Measurements from ENCODE around the gene DMKN.

DMKN gene

GRCh38 chr19:35546532-35546931 lies 33.1 kb upstream of the DMKN start:
- no peak for DNase-seq

DNA sequence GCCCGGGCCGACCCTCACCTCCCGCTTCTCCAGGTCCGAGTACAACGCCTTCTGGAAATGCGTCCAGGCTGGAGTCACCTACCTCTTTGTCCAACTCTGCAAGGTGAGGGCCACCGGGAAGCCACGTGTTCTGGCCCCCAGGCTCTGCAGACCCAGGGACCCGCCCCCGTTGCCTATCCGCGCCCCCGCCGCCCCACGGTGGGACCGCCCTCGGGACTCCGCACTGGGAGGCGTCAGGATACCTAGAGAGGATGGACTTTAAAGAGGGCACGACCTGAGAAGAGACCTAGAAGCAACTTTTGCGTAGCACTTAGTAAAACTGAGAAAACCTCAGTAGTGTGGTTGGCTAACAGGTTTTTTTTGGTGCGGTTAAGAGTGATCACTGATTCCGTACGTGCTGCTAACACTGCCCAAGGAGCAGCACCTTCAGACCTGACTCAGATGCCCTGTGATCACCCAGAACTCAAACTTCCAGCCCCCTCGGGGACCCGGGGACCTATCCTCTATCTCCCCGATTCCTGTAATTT lies 32.5 kb upstream of the DMKN start:
- no peak for DNase-seq

DNA sequence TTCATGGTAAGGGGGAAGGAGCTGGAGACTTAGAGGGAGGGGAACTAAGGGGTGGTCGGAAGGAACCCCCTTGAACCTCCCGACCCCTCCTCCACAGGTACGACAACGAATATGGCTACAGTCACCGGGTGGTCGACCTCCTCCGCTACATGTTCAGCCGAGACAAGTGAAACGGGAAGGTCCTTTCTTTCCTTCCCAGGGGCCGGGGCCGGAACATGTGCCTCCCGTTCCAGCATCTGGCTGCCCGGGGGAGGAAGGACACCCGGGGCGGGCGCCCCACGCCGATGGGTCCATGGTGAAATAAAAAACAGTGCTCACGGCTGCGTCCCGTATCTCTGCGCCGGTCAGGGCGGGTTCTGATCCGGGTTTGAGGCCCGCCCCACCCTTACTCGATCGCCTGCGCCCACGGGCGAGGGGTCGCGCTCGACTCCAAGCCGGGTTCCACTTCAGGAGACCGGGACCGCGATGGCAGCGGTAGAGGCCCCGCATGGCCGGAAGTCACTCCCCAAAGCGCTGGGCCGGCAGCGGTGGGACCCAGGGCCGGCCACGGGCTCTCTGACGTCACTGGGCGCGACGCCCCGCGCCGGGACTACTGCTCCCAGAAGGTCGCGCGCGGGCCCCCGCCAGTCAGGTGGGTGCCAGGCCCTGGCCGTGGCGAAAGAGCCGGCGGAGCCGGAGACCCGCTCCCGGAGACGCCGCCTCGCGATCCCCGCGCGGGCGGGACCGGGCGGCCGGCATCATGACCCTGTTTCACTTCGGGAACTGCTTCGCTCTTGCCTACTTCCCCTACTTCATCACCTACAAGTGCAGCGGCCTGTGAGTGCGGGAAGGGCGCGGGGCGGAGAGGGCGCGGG lies 31.8 kb upstream of the DMKN start, which contains the start of gene TMEM147:
Gene TMEM147, plus strand, starts transcription at position 626 of the 854 bp plus-strand sequence. Its CDS starts 114 bp downstream, at position 740.
- peak; percentile 48 for DNase-seq

DNA sequence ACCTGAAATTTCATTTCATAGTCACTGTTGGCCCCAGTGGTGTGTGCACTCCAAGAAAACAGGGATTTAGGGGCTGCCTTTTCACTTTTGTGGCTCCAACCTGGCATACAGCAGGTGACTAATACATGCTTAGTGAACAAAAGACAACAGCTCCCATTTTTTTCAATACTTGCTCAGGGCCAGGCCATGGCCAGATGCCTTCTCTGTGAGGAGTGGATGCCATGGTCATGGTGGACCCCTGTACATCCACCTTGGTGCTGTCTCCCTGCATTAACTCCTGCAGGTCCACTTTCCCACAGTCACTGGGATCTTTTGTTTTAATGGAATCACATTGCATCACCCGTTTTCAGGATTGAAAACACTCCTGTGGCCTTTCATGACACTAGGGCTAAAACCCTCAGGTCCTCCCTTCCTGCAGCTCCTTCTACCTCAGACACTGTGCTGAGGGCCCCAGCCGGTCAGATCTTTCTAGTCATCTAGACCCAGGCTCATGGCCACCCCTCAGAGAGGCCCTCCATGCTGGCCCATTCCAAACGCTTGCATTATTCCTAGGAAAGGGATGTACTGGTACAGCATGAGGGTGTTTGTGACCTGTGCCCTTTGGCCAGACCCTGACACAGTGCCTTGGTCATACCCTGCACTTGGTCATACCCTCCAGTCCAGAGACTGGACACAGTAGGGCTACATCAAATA lies 30.8 kb upstream of the DMKN start:
- DNase-seq = no peak

DNA sequence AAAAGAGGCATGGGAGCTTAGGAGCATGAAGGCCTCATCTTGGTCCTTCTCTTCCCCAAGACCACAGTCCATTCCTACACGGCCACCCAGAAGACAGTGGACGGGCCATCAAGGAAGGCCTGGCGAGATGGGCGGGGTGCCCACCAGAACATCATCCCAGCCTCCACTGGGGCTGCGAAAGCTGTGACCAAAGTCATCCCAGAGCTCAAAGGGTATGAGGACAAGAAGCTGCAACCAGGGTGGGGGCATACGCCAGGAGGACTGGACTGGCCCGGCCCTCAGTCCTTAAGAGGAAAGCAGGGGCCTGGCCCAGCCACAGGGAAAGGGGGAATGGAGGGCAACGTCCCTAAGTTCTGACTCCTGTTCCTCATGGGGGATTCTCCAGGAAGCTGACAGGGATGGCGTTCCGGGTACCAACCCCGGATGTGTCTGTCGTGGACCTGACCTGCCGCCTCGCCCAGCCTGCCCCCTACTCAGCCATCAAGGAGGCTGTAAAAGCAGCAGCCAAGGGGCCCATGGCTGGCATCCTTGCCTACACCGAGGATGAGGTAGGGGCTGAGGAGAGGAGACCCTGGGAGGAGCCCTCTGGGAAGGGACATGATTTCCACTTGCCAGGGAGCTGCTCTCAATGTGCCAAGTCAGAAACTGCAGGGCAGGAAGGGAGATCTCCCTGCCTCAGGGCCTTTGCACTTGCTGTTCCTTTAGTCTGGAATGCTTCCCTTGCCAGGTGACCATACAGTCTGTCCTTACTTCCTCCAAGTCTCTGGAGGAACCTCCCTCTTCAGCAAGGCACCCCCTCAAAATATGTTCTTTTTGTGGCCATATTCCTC lies 30.0 kb upstream of the DMKN start:
- DNase-seq = no peak

DNA sequence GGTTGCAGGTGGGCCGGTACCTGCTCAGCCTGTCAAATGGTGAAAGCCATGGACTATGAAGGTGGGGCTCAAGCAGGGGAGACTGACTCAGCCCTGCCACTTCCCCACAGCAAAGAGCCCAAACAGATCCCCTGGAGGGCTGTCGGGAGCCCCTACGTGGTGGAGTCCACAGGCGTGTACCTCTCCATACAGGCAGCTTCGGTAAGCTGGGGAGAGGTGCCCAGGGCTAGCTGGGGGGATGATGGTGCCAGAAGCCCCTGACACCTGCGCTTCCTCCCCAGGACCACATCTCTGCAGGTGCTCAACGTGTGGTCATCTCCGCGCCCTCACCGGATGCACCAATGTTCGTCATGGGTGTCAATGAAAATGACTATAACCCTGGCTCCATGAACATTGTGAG lies 28.8 kb upstream of the DMKN start:
- DNase-seq = no peak

- DNase-seq = no peak
Measured at GRCh38 chr19:35540356-35540927, 27.0 kb upstream of the DMKN start.

DNA sequence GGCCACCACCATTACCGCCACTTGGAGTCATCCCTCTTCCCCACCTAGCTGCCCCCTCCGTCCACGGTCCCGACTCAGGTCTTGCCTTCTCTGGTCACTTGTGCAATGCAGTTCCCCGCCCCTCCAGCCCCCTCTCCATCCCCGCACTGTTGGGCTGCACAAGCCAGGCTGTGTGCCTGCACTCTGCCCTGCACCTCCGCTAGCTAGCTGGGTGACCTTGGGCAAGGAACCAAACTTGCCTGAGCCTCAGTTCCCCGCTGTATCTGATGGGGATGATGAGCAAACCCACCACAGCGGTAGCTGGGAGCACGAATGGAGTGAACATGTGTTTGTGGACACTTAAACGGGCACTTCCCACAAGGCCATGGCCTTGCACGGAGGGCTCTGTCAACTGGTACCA lies 26.4 kb upstream of the DMKN start:
- no peak for DNase-seq

DNA sequence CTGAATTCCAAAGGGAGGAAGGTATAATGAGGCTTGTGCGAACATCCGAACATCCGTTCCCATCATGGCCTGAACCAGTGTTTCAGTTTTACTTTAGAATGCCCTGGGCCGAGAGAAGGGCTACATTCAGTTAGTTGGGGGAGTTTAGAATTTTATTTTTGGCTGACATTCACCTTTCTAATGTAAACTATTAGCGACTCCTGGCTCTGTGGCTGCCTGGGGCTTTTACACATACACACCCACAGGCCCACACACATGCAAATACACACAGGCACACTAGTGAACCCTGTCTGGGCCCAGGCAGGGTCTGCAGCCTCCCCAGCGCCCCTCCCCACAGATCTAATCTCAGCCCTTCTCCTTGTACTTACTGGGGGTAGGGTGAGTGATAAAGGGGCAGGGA lies 25.9 kb upstream of the DMKN start:
- no peak for DNase-seq

DNA sequence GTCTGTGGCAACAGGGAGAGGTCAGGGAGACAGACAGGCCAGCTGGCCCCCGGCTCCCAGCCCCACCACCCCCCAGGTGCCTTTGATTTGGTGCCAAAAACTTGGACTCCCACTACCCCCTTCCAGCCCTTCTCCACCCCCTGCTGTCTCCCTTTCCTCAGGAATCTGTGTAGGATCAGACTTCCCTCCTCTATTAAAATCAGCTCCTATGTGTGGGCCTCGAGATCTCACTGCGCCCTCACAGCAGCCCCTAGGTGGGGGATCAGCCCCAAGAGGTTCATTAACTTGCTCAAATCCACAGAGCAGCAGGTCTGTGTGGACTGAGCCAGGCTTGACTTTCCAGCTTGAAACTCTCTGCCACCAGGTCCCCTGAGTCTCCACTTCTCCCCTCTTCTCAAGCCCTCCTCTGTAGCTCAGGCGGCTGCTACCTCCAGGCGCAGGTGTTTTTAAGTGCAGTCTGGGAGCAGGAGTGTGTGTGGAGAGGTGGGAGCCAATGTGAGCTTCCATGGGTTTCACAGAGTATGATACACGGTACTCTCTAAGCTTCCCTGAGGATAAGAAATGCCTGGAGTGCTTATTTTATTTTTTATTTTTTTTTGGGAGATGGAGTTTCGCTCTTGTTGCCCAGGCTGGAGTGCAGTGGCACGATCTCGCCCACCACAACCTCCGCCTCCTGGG lies 21.5 kb upstream of the DMKN start:
- no peak for DNase-seq

DNA sequence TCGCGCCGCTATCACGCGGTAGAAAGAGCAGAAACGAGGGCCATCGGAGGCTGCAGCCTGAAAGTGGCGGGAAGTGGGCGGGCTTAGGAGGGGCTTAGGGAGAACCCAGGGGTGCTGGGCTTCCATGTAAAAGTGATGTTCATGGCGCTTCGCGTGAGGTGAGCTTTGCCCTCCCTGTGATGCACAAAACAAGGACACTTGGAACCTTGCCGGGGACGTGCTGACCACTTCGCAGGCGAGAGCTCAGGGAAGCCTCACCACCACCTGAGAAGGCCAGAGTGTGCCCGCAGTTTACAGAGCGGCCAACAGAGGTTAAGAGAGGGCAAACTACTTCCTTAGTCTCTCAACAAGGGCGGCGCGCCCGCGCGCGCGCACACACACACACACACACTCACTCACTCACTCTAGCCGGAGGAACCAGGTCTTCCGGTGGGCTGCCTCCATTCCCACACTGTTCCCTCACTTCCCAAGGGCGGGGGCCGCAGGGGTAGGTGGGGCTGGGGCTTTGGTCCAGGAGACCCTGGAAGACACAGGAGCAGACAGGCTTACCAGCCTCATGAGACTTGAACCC lies 20.5 kb upstream of the DMKN start:
- no peak for DNase-seq

- DNase-seq = no peak
Measured at GRCh38 chr19:35533201-35533821, 19.9 kb upstream of the DMKN start, which contains the start of gene GAPDHS. GAPDHS (plus strand) TSS chr19:35533456; CDS start chr19:35533528, 72 bp downstream.

GRCh38 chr19:35531291-35531690 lies 17.8 kb upstream of the DMKN start:
- no peak for DNase-seq

DNA sequence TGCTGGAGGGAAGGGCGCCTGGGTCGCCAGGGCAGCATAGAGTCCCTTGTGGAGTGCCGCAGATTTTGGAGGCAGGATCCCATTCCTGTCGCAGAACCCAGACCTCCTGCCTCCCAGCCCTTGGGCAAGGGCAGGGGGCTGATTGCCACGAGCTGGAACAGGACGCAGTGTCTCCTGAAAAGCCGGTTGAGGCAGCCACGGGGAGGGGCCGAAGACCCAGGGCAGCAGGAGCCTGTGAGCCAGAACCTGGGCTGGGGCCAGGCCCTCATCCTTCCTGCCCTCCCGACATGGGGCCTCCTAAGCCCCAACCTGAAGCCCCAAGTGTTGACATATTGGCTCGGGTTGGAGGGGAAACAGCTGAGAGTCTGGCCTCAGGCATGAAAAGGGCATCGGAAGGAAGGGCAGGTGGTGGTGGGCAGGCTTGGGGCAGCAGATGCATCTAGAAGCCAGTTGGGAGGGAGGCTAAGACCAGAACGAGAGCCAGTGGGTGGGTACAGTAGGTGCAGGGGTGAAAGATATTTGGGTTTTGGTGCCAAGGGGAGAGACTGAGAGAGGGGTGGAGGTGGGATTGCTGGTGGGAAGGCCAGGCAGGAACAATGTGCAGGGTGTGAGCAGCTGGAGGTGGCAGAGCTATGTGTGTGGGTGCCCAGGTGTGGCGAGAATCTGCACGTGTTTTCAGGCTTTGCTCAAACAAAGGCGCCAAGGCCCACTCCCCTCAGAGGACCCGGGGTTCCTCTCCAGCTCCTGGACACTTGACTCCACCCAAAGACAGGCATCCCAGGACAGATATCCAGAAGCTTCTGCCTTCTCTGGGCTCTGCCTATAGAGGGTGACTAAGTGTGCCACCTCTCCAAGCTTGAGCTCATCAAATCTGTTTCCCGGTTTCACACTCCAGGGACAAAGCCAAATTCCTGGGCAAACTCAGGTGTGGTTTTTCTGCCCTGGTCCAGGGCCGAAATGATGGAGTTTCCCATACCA lies 16.1 kb upstream of the DMKN start:
- DNase-seq = no peak

DNA sequence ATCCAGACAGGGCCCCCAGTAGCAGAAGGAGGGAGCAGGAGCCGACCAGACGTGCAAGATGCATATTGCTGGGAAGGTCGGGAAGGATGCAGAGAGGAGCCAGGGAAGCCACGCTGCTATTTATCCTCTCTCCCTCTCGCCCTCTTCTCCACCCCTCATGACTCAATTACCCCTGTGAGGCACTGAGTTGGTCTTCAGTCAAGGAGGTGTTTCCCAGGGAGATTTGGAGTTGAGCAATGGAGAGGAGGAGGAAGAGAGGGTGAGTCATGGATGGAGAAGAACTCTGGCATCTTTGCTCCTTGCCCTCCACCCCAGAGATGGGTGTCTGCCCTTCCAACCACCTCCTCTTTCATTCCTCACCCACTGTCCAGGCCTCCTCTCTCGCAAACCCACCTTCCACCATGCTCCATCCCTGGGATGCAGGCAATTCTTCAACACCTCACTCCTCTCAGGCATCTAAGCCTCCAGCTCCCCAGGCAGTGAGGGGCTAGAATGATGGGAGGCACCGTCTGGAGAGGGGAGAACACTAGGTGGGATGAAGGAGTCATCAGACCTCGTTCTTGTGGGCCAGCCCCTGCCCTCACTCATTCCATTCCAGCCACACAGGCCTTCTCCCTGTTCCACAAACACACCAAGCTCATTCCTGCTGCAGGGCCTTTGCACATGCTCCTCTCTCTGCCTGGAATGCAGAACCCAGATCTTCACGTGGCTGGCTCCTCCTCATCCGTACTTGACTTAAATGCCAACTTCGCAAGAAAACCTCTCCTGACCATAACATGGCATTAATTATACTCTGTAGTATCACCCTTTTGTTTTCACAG lies 15.0 kb upstream of the DMKN start, which contains the start of gene SBSN:
Gene SBSN, minus strand, starts transcription at position 94 of the 821 bp plus-strand sequence. Its CDS starts 30 bp downstream, at position 64.
- DNase-seq = no peak

GRCh38 chr19:35525873-35526272 lies 12.4 kb upstream of the DMKN start:
- DNase-seq = no peak

- DNase-seq = no peak
Measured at GRCh38 chr19:35524181-35524837, 10.9 kb upstream of the DMKN start.

DNA sequence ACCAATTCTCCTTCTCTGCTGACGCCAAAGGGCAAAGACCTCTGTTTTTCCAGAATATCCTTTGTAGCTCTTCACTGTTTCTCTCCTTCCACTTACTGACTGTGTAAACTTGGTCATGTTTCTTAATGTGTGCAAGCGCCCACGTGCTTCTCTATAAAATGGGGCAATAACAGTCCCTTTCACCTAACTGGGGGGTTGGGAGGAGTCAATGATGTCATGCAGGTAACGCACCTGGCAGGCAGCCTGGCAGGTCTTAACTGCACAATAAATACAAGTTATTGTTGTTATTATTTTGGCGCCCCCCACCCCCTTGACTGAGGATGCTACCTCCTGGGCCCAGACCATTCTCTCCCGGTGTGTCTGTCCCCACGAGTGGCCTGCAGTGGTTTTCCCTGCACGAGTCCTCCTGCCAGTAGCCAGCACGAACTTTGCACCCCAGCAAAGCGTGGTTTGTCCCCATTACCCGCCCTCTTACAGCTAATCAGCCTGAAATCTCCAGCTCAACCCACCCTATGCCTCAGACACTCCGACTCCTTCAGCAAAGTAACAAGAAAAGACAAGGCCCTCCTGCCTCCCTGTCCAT lies 9.4 kb upstream of the DMKN start:
- no peak for DNase-seq

Measured in KG1 (cell line).